Cortex of kidney (tissue), 1 donor: ENCODE data around the gene COL24A1.
"Not testable (repeated sequence)": the region's sequence is repeated elsewhere in the genome, so short reads cannot be mapped to it uniquely, and the experiment has no call there.

ENCODE experiments used
- DNase-seq: peaks from one replicate; lab custom pipeline; 2025; lab: John Stamatoyannopoulos, UW

Gene COL24A1

GRCh38 chr1:86082183-86082582, 74.4 kb downstream of the COL24A1 start:
- DNase-seq: no peak

GRCh38 chr1:86072474-86072873, 84.1 kb downstream of the COL24A1 start:
- DNase-seq: not testable (repeated sequence)

- not testable (repeated sequence) for DNase-seq
Measured at GRCh38 chr1:86071870-86072269, 84.7 kb downstream of the COL24A1 start.

- no peak for DNase-seq
Measured at GRCh38 chr1:86069757-86070145, 86.8 kb downstream of the COL24A1 start.

GRCh38 chr1:86068841-86069756, 87.5 kb downstream of the COL24A1 start:
- DNase-seq: no peak

- DNase-seq: no peak
Measured at GRCh38 chr1:86068271-86068721, 88.3 kb downstream of the COL24A1 start.

- DNase-seq: no peak
Measured at GRCh38 chr1:86067626-86068025, 88.9 kb downstream of the COL24A1 start.

- DNase-seq: no peak
Measured at GRCh38 chr1:86064899-86065298, 91.7 kb downstream of the COL24A1 start.

- no peak for DNase-seq
Measured at GRCh38 chr1:86063721-86064120, 92.9 kb downstream of the COL24A1 start.

GRCh38 chr1:86062453-86062852, 94.1 kb downstream of the COL24A1 start:
- no peak for DNase-seq

GRCh38 chr1:86061551-86061990, 95.0 kb downstream of the COL24A1 start:
- DNase-seq: no peak

GRCh38 chr1:86054396-86054795, 102.2 kb downstream of the COL24A1 start:
- DNase-seq: no peak

GRCh38 chr1:86052948-86053698, 103.4 kb downstream of the COL24A1 start:
- DNase-seq: no peak

GRCh38 chr1:86035101-86035500, 121.5 kb downstream of the COL24A1 start:
- DNase-seq: no peak

GRCh38 chr1:86030180-86030579, 126.4 kb downstream of the COL24A1 start:
- DNase-seq: no peak

GRCh38 chr1:86018283-86018923, 138.2 kb downstream of the COL24A1 start:
- no peak for DNase-seq

- no peak for DNase-seq
Measured at GRCh38 chr1:86016076-86016759, 140.4 kb downstream of the COL24A1 start.

- no peak for DNase-seq
Measured at GRCh38 chr1:86015375-86015774, 141.2 kb downstream of the COL24A1 start.

- no peak for DNase-seq
Measured at GRCh38 chr1:86000601-86001000, 156.0 kb downstream of the COL24A1 start.

GRCh38 chr1:85998105-85998855, 158.3 kb downstream of the COL24A1 start:
- no peak for DNase-seq

GRCh38 chr1:85992791-85993190, 163.8 kb downstream of the COL24A1 start:
- DNase-seq: no peak
